HG03432 (cell line): Measurements from ENCODE around the gene PODNL1.
"Not testable (repeated sequence)": the region's sequence is repeated elsewhere in the genome, so short reads cannot be mapped to it uniquely, and the experiment has no call there.

Experiments used
- ATAC-seq: cut with Tn5 transposase; IDR thresholded peaks from one replicate; pipeline ENCODE4 v1.9.1; 2021; ENCODE audit warnings: mild to moderate bottlenecking, moderate library complexity; ENCODE audit not compliant: unreplicated experiment

Gene PODNL1

GRCh38 chr19:13973479-13973878, 35.3 kb upstream of the PODNL1 start:
- not testable (repeated sequence) for ATAC-seq

- ATAC-seq = no peak
Observed at GRCh38 chr19:13972368-13973155, 34.3 kb upstream of the PODNL1 start.

GRCh38 chr19:13971868-13972267, 33.7 kb upstream of the PODNL1 start:
- not testable (repeated sequence) for ATAC-seq

GRCh38 chr19:13969897-13970296, 31.7 kb upstream of the PODNL1 start:
- ATAC-seq = no peak

GRCh38 chr19:13968999-13969398, 30.8 kb upstream of the PODNL1 start:
- ATAC-seq = no peak

GRCh38 chr19:13968383-13968935, 30.2 kb upstream of the PODNL1 start:
- ATAC-seq = no peak

GRCh38 chr19:13967206-13967605, 29.0 kb upstream of the PODNL1 start:
- not testable (repeated sequence) for ATAC-seq

- no peak for ATAC-seq
Observed at GRCh38 chr19:13966684-13967128, 28.5 kb upstream of the PODNL1 start.

GRCh38 chr19:13965926-13966683, 27.9 kb upstream of the PODNL1 start:
- ATAC-seq = no peak

GRCh38 chr19:13965377-13965896, 27.2 kb upstream of the PODNL1 start:
- no peak for ATAC-seq

GRCh38 chr19:13964776-13965175, 26.6 kb upstream of the PODNL1 start:
- ATAC-seq = no peak

GRCh38 chr19:13963603-13964105, 25.4 kb upstream of the PODNL1 start:
- ATAC-seq = no peak

GRCh38 chr19:13962699-13963602, 24.7 kb upstream of the PODNL1 start:
- no peak for ATAC-seq

GRCh38 chr19:13961826-13962698, 23.8 kb upstream of the PODNL1 start:
- no peak for ATAC-seq

GRCh38 chr19:13960863-13961784, 22.9 kb upstream of the PODNL1 start:
- no peak for ATAC-seq

- no peak for ATAC-seq
Observed at GRCh38 chr19:13959962-13960862, 22.0 kb upstream of the PODNL1 start.
